Cerebellar nuclear complex (tissue), 1 donor: ENCODE data around the gene OR10A4.
"Not testable (repeated sequence)": the region's sequence is repeated elsewhere in the genome, so short reads cannot be mapped to it uniquely, and the experiment has no call there.

Experiments used
- DNase-seq, 2 experiments: peaks; one replicate each; lab custom pipeline; 2025; lab: John Stamatoyannopoulos, UW

The OR10A4 gene

GRCh38 chr11:6895010-6895409, 18.6 kb downstream of the OR10A4 start:
- no peak for DNase-seq

- no peak for DNase-seq
Measured at GRCh38 chr11:6898911-6899310, 22.5 kb downstream of the OR10A4 start.

- DNase-seq: no peak
Measured at GRCh38 chr11:6900327-6900999, 24.0 kb downstream of the OR10A4 start.

GRCh38 chr11:6904804-6905203, 28.4 kb downstream of the OR10A4 start:
- not testable (repeated sequence) for DNase-seq

- DNase-seq: no peak
Measured at GRCh38 chr11:6911378-6911777, 35.0 kb downstream of the OR10A4 start.

GRCh38 chr11:6911948-6912347, 35.5 kb downstream of the OR10A4 start:
- no peak for DNase-seq

- no peak for DNase-seq
Measured at GRCh38 chr11:6919698-6920097, 43.3 kb downstream of the OR10A4 start.

GRCh38 chr11:6920702-6921101, 44.3 kb downstream of the OR10A4 start, which contains the start of gene OR2D3:
Gene OR2D3, plus strand, starts transcription at chr11:6921002. Its CDS starts 0 bp downstream, at chr11:6921002.
- DNase-seq: no peak

- DNase-seq: no peak
Measured at GRCh38 chr11:6925007-6925577, 48.7 kb downstream of the OR10A4 start.

- DNase-seq: no peak
Measured at GRCh38 chr11:6925636-6926207, 49.3 kb downstream of the OR10A4 start.

GRCh38 chr11:6926208-6927029, 50.0 kb downstream of the OR10A4 start, which contains the start of gene ZNF215:
Gene ZNF215, plus strand, starts transcription at chr11:6926426. Its CDS starts 5,847 bp downstream, at chr11:6932273.
- no peak for DNase-seq

- no peak for DNase-seq
Measured at GRCh38 chr11:6927030-6927617, 50.7 kb downstream of the OR10A4 start.
